NCI-H345 treated with DMSO at 0.1 percent for 48 hours (cell line): ENCODE data around the gene TBX15.

ENCODE experiments used
- DNase-seq: peaks from one replicate; lab custom pipeline; 2025; ENCODE audit not compliant: unreplicated experiment; lab: John Stamatoyannopoulos, UW

Gene TBX15

DNA sequence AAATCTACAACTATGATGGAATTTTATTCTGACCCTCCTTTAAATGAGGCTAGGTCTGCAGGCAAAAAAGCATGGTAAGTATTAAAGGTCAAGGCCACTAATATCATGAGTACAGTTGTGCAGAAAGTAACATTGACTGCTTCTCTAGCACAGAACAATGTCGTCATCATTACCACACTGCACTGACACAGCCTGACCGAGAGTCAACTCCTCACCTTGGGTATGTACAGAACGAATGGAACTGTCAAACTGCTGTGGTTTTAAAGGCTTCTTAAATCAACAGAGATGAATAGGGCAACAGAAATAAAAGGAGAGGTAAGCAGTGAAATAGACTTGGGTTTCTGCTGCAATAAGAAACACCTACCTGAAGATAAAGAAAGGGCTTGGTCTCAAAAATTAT, 88.8 kb downstream of the TBX15 start:
- no peak for DNase-seq

DNA sequence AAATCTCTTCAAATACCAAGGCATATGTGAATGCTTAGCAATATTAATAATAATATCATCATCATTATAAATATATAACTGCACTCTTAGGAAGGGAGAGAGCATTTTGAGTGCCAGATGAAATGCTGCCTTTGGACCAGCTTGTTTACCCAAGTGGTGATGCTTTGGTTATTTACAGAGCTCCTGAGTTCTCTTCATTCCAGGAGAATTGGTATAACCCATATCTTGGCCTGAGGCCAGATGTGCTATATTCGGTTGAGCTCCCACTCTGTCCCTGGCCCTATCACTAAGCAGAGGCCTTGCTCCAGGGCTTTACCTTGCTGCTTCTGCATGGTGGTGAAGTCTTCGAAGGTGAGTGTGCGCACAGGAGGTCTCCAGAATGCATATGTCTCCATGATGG, 89.4 kb downstream of the TBX15 start:
- no peak for DNase-seq

DNA sequence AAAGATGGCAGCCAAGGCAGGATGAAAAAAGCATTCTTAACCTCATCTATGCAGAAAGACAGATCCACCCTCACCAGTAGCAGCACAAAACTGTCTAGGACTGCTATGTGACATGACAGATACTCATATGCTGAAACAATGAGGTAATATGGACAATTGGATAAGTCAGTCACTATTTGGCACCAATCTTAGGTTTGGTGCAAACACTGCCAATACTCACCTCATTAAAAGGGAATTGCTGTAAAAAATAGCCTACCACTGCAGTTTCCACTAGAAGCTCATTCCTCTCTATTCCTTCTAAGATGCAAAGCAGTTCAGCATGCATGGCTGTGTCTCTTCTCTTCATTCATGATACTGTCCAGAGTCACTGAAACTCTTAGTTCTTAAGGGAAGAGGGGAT, 91.7 kb downstream of the TBX15 start:
- no peak for DNase-seq

DNA sequence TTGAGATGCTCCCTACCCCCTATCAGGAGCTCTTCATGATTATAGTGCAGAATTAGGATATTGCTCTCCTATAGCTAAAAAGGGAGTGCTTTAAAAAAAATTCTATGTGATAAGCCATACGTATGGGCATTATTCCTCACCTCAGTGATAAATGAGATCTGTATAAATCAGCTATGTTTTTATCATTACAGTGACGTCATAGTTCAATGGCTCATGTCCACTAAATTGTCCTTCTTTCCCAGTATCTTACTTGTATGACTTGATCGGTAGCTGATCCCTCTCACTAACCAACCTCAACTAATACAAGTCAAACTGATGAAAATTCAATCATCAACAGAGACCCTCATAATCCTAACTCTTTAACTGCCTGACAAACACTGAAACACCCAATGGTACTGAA, 93.3 kb downstream of the TBX15 start:
- DNase-seq, result no peak

DNA sequence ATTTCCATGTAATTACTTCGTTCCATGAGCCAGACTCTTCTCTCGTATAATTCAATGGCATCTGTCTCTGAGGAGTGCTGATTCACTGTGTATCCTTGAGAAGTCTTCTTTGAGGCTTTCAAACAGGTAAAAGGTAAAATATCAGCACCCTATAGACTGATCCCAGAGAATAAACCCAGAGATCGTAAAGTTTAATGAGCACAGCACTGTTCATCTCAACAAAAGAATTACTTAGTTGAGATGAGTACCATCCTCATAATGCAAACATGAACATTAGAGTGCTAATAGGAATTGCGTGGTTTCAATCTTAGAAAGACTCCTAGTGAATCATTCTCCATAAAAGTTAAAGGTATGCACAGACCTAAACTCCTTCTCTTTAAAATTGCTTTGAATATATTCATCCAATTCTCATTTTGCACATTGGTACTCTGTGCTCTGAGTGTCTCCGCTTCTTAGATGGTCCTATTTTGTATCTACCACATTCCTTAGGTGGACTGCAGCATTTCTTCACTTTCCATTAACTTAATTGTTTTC, 97.2 kb downstream of the TBX15 start:
- DNase-seq, result no peak

DNA sequence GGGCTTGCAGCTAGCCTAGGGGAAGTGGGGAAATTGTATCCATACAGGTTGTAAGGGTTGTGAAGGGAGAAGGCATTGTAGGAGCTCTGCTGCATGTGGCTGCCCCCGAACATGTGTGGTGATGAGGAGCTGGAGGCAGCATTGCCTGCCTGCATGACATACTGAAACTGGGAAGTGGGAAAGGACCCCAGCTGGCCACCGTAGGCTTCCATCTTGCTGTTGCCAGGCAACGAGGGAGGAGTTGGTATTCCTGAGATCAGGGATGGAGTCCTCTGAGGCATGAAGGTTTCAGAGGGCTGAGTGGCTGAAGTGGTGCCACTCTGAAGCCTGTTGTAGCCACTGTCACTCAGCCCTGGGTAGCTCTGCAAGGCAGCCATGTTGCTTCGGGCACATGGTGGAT, 103.2 kb downstream of the TBX15 start:
- no peak for DNase-seq

DNA sequence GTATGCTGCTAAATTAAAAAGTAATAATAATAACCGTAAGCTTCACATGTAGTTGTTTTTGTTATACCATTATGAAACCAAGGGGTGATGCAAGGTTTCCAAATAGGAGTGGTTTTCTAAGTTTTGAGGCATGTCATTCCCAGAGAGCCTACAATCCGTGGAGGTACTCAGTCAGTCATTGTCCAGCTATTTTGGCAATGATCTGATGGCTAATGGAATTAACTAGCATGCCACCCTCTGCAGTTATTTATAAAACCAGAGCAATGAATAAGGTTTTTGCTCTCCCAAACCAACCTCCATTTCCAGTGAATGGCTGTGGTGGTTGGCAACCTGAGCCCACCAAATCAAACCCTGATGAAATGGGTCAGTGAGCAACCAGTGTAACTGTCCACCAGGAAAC, 106.4 kb downstream of the TBX15 start:
- no peak for DNase-seq

DNA sequence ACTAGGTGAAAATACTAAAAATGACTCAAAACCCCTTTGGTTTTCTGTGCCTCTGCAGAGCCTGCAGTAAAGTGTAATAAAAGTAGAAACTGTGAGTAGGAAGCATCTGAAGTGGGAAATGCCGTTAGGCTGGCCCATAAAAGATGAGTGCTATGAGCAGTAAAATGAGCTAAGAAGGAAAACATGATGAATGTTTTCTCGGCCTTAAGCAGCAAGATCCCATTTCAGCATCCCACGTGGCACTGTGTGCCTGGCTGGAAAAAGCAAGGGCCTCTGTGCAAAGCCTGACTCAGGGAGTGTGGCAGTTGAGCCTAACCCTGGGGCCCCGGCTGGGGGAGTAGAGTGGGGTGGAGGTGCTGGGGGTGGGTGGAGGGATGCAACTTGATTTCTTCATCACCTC, 109.5 kb downstream of the TBX15 start:
- no peak for DNase-seq

DNA sequence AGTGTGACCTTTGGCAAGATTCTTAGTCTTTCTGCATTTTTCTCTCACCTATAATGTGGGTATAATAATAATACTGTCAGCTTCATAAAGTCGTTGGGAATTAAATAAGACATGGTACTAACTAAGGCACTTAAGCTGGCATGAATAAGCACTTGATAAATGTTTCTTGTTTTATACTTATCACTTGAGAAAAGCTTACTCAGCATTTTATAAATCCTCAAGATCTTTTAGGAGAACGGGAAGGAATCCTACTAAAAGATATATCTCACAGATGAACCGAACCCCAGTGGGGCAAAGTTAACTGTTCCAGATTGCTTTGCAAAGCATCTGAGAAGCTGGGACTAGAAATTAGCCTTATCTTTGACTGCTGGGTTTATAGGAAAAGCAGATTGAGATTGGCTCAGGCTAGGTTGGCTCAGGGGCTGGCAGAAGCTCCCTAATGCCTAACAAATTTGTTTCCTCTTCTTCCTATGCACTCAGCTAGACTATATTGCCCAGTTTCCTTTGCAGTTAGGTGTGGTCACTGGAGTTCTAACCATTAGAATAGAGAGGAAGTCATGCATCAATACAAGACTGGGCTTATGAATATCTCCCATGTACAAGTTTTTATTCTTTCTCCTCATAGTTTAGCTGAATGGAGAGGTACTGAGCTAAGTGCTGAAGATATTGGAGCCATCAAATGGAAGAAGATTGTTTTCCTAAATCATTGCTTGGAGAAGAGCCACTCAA, 110.3 kb downstream of the TBX15 start:
- no peak for DNase-seq

DNA sequence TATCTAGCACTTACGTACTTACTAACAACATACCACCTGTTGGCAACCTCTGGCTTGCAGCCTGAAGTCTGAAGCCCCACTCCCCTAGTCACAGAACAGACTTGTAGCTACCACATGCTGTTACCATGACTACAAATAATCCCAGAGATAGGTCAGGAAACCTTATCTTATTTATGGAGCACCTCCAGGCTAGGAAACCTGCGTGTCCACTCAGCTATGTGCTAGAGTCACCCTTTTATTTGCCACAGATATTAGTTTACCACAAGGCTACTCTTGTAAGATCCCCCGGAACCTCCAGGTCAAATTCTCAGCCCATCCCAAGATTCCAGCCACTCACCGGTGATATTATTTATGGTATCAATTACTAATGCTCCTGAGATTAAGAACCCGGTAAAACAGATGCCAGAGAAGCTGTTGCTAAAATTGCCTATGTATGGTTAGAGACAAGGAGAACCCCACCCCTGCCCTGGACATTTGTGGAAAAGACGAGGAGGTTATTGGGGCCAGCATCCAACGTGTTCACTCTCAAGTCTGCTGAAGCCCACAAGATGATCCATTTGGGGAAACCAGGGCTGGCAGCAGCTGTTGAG, 116.5 kb downstream of the TBX15 start:
- DNase-seq, result no peak

DNA sequence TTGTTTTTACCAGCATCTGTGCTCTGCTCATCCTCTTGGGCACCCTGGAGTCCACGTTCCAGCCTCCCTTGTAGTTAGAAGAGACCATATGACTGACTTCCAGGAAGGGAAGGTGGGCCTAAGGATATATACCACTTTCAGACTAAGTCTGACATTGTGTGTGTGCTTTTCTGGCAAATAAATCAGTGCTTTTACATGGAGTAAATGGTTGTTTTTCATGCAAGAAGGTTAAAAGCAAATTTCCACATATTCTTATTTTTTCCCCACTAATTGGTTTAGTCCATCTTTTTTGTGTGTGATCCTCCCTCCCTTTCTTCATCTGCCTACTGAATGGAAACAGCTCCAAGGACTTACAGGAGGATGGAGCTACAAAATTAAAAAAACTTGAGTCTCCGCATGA, 119.8 kb downstream of the TBX15 start:
- no peak for DNase-seq

DNA sequence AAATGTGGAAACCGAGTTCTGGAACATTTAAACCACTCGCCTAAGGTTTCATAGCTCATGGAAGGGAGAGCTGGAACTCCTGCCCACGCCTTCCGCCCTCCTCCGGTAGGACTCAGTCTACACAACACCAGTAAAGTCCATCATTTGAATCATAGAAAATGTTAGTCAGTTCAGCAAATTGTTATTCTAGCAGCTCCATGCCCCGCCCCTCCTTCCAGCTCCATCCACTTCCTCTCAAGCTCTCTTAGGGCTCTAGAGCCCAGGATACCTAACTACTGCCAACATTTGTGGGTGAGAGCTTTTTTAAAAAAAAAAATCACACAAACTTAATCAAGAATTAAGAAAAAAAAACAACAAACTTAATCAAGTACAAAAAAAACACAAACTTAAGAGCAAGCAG, 121.8 kb downstream of the TBX15 start:
- DNase-seq, result no peak

DNA sequence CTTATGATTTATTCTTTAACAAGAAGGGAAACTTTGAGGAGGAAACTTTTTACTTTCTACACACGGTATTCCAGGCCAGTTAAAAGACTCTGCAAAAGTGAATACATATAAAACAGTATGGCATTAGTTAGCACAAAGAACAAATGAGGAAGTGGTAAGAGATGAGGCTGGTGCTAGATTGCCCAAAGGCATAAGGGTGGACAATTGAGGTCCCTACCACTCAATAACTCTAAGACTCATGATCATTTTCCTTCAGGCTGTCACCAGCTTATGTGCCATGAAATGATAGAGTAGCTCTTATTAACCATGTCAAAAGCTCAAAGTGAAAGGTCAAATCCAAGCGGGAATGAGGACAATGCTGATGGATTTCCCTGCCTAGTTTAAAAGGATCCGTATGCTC, 124.5 kb downstream of the TBX15 start:
- DNase-seq, result no peak

DNA sequence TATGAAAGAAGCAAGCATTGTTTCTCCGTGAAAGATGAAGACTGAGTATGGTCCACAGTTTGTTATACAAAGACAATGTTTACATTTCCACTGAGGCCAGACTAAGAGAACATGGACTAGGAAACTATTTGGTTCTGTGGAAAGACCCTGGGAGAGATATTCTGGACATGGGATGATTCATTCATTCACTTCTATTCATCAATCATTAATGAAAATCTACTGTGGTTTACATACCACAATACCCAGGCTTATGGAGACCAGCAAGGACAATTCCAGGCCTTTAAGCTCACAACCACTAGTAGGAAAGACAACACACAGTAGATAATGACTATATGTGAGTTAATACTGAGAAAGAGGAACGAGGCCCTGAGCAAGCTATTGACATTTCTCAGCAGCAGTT, 125.4 kb downstream of the TBX15 start:
- no peak for DNase-seq

DNA sequence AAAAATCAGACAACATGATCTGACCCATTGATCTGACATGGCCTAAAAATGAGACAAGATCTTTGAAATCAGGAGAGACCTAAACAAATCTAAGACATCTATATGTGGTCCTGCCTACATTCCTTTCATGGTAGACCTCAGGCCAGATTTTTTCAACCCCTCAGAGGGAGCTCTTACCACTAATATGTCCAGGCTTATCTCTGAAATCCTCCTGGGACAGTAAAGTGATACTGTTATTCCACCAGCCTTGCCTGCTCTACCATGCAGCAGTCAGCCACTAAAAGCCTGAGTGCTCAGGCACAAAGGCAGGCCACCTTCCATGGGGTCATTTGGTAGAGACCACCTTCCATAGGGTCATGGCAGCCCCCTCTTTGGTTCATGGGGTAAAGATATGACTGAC, 126.9 kb downstream of the TBX15 start:
- DNase-seq, result no peak

DNA sequence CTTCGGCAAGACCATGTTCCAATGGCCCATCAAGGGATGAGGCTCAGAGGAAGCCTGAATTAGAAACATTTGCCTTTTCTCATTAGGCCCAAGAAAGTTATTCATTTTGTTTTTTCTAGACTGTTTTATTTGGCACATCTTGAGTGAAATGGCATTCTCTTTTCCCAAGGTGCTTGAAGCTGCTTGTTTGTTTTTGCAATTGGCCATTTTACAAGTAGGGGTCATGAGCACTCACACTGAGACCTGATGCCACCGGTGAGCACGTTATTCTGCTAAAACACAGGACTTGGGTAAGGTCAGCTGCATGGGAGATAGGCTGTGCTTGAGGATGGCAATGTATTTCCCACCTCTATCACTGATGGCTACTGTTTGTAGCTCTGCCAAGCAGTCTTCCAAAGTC, 128.1 kb downstream of the TBX15 start:
- no peak for DNase-seq

DNA sequence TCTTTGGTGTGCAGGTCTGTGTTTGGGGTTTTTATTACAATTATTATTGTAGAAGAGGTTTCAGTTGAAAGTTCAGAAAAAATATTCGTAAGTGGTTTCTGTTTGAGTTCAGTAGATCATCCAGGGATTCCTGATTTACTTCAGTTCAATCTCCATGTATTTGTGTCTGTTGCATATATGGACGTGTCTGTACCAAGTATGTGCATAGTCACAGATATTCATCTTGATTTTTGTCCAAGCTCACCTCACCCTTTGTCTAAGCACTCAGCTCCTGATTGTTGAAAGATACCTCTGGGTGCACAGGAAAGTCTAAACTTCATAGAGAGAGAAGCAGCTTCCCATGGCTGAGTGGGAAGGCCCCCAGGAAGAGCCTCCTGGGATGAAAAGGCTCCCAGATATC, 141.7 kb downstream of the TBX15 start:
- DNase-seq, result no peak

DNA sequence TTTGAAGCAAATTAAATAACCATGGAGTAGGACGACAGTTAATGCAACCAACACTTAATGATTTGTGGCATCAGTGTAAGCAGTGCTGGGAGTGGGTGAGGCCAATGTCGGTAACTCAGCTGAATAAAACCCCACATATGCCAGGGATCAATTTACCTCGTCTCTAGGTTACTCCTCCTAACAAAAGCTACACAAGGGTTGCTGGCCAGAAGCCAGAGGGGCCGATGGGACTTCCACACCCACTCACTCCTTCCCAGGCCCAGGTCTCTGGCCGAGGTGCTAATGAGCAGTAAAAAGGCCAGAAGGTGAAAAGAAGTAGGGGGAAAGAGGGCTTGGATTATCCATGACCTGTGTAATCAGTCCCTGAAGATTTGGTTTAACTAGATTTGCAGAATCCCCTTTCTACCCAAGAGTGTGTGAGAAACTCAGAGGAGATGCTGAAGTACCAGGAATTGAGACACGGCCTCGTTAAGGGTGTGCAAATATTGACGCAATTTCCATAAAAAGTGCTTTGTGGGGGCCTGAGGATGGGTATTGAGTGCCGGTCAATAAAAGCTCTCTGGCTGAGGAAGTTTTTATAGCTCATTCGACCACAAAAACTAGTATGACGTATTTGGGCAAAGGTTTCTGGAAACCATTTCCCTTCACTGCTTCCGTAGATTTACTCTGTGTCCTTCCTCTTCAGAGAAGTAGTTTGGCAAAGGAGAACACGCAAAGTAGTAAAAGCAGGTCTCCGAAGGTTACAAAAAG, 145.5 kb downstream of the TBX15 start:
- DNase-seq, result peak; percentile 57

DNA sequence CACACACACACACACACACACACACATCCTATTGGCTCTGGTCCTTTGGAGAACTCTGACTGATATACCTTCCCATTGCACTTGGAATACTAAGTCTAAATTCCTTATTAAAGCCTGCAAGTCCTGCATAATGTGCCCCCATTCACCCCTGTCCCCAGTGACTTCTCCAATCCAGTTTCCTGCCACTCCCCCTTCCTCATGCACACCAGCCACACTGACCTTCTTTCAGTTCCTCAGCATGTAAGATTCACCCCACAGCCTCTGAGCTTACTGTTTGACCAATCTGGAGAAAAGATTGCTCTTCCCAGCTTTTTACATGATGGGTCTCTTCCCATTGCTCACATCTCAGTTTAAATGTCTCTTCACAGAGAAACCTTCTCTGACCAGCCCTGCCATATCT, 146.6 kb downstream of the TBX15 start:
- no peak for DNase-seq
